Hepatocyte (in vitro differentiated cells): ENCODE results near the gene ITGB4. TPM values are rescaled to one million over a fixed set of nuclear protein-coding genes. Genes with fewer than 3 reads are reported as not detected.

Experiments used
- DNase-seq: peaks from one replicate; pipeline ENCODE4 v3.0.0-alpha.2; 2016; ENCODE audit warnings: low spot score
- H2AFZ ChIP-seq: fragments of 200-600 bp; sonication (generic); 2 replicates; pipeline ENCODE4 v1.6.0; 2016; ENCODE audit warnings: antibody characterized with exemption, mild to moderate bottlenecking
- H3K27ac ChIP-seq: fragments of 200-600 bp; sonication (generic); 2 replicates; pipeline ENCODE4 v1.5.1; 2016; ENCODE audit warnings: mild to moderate bottlenecking
- H3K27me3 ChIP-seq: fragments of 200-600 bp; sonication (generic); 2 replicates; pipeline ENCODE4 v1.6.1; 2016
- H3K36me3 ChIP-seq: fragments of 200-600 bp; sonication (generic); replicated peaks from 2 replicates; pipeline ENCODE4 v1.5.1; 2016; ENCODE audit warnings: low read depth; ENCODE audit not compliant: insufficient read depth
- H3K4me1 ChIP-seq: fragments of 200-600 bp; sonication (generic); 2 replicates; pipeline ENCODE4 v1.5.1; 2016; ENCODE audit warnings: mild to moderate bottlenecking, moderate library complexity; ENCODE audit not compliant: insufficient read depth
- H3K4me2 ChIP-seq: fragments of 200-600 bp; sonication (generic); 2 replicates; pipeline ENCODE4 v1.6.0; 2016
- H3K4me3 ChIP-seq: fragments of 200-600 bp; sonication (generic); 2 replicates; pipeline ENCODE4 v1.5.1; 2016; ENCODE audit warnings: mild to moderate bottlenecking
- H3K79me2 ChIP-seq: fragments of 200-600 bp; sonication (generic); 2 replicates; pipeline ENCODE4 v1.6.0; 2017; ENCODE audit warnings: mild to moderate bottlenecking
- H3K9me2 ChIP-seq: fragments of 200-600 bp; sonication (generic); replicated peaks from 2 replicates; pipeline ENCODE4 v1.6.0; 2017; ENCODE audit warnings: mild to moderate bottlenecking; ENCODE audit not compliant: insufficient read depth
- H3K9me3 ChIP-seq: fragments of 200-600 bp; sonication (generic); 2 replicates; pipeline ENCODE4 v1.5.1; 2016; ENCODE audit warnings: low read depth, mild to moderate bottlenecking
- H4K20me1 ChIP-seq: fragments of 200-600 bp; sonication (generic); 2 replicates; pipeline ENCODE4 v1.6.0; 2016; ENCODE audit warnings: mild to moderate bottlenecking; ENCODE audit not compliant: insufficient read depth, poor library complexity, severe bottlenecking
- CTCF ChIP-seq: fragments of 200-600 bp; sonication (generic); IDR thresholded peaks from 2 replicates; pipeline ENCODE4 v1.5.1; 2016; ENCODE audit warnings: antibody characterized with exemption, mild to moderate bottlenecking; ENCODE audit not compliant: poor library complexity
- EZH2 ChIP-seq: fragments of 200-600 bp; sonication (generic); IDR thresholded peaks from 2 replicates; pipeline ENCODE4 v1.6.1; 2016; ENCODE audit warnings: antibody characterized with exemption, mild to moderate bottlenecking, borderline replicate concordance
- EZH2phosphoT487 ChIP-seq: fragments of 200-600 bp; sonication (generic); IDR thresholded peaks from one replicate; pipeline ENCODE4 v1.6.1; 2018; ENCODE audit warnings: antibody characterized with exemption, mild to moderate bottlenecking, low read depth, moderate library complexity; ENCODE audit not compliant: unreplicated experiment, severe bottlenecking
- WGBS: methylation state at CpG from one replicate; pipeline ENCODE4 v1.1.6; 2016; ENCODE audit warnings: low lambda C conversion rate; ENCODE audit errors: missing lambda C conversion rate; 5-methylcytosine and 5-hydroxymethylcytosine counted together
- polyA plus RNA-seq: library from polyadenylated mRNA; unstranded; fragments of >200 nt; fragmentation: Nextera tagmentation; extraction: Ambion mirVana; gene quantifications from 2 replicates; pipeline ENCODE4 v1.2.1, GENCODE V29; 2016
- total RNA-seq: library from RNA; depleted of rRNA; stranded (reverse); fragments of >200 nt; gene quantifications from 2 replicates; pipeline ENCODE4 v1.2.3, GENCODE V29; 2014

ITGB4 gene
- total and polyA plus RNA-seq, 2 experiments from 2014 or later, result 15.7 to 23.5 TPM

- TF ChIP-seq EZH2phosphoT487, result no peak
- TF ChIP-seq CTCF, result no peak
- no peak for TF ChIP-seq EZH2
- H3K27ac ChIP-seq, result peak overlapping the region; percentile 61
- H3K9me2 ChIP-seq, result no peaks in the 10 kb centered on the region
- 75% methylated on average over 14 of the region's 14 CpGs for WGBS
- H3K36me3 ChIP-seq, result no peaks in the 10 kb centered on the region
- no peaks in the 10 kb centered on the region for H4K20me1 ChIP-seq
- no peaks in the 10 kb centered on the region for H3K27me3 ChIP-seq
- H3K4me3 ChIP-seq, result no peak overlapping the region
- no peak overlapping the region for H3K4me2 ChIP-seq
- DNase-seq, result no peak
- peaks cover 29% of the 10 kb centered on the region for H3K79me2 ChIP-seq
- H2AFZ ChIP-seq, result no peak overlapping the region
- no peaks in the 10 kb centered on the region for H3K9me3 ChIP-seq
- H3K4me1 ChIP-seq, result peaks cover 16% of the 10 kb centered on the region
These were observed 26.7 kb upstream of the ITGB4 start for GRCh38 chr17:75694536-75694935.

GRCh38 chr17:75695141-75695829 is 26.0 kb upstream of the ITGB4 start:
- WGBS, result 78% methylated on average over 7 of the region's 7 CpGs
- TF ChIP-seq EZH2 (no peak), EZH2phosphoT487 (no peak), CTCF (no peak)

GRCh38 chr17:75695830-75696271 is 25.4 kb upstream of the ITGB4 start:
- no peaks in the 10 kb centered on the region for H4K20me1 ChIP-seq
- H3K4me3 ChIP-seq, result no peak overlapping the region
- H3K27ac ChIP-seq, result no peak overlapping the region
- no peaks in the 10 kb centered on the region for H3K9me2 ChIP-seq
- H3K36me3 ChIP-seq, result no peaks in the 10 kb centered on the region
- H3K4me1 ChIP-seq, result peaks cover 27% of the 10 kb centered on the region
- H3K79me2 ChIP-seq, result peaks cover 16% of the 10 kb centered on the region
- TF ChIP-seq CTCF, result no peak
- no peaks in the 10 kb centered on the region for H3K27me3 ChIP-seq
- DNase-seq, result no peak
- no peaks in the 10 kb centered on the region for H3K9me3 ChIP-seq
- H2AFZ ChIP-seq, result no peak overlapping the region
- no peak overlapping the region for H3K4me2 ChIP-seq
- 89% methylated on average over 12 of the region's 12 CpGs for WGBS

More at GRCh38 chr17:75695141-75695829, 26.0 kb upstream of the ITGB4 start:
- Histone ChIP-seq H3K79me2 (peaks cover 21% of the 10 kb centered on the region), H3K9me3 (no peaks in the 10 kb centered on the region), H3K27me3 (no peaks in the 10 kb centered on the region), H3K4me2 (no peak overlapping the region), H3K27ac (no peak overlapping the region), H3K36me3 (no peaks in the 10 kb centered on the region), H4K20me1 (no peaks in the 10 kb centered on the region), H3K4me1 (peaks cover 24% of the 10 kb centered on the region), H3K9me2 (no peaks in the 10 kb centered on the region), H2AFZ (no peak overlapping the region), H3K4me3 (no peak overlapping the region)
- no peak for DNase-seq
